ENCODE data around the gene PALM.

PALM gene

GRCh38 chr19:756821-757688, 48.3 kb downstream of the PALM start:
- peaks cover 5% of the 10 kb centered on the region for H3K4me1 ChIP-seq (ENCODE audit: control insufficient read depth, insufficient read depth, low read length, unreplicated experiment)
- no peak overlapping the region for H2AFZ ChIP-seq (ENCODE audit: low read length, unreplicated experiment)
- no peaks in the 10 kb centered on the region for H3K36me3 ChIP-seq (ENCODE audit: insufficient read depth, low read length)
- no peak overlapping the region for H3K27ac ChIP-seq (ENCODE audit: low read depth, low read length)
- no peaks in the 10 kb centered on the region for H3K27me3 ChIP-seq (ENCODE audit: insufficient read depth, low read length)
- no peak overlapping the region for H3K4me3 ChIP-seq (ENCODE audit: low read depth, low read length)
- no peaks in the 10 kb centered on the region for H3K79me2 ChIP-seq (ENCODE audit: control insufficient read depth, insufficient read depth, low read length, unreplicated experiment)

GRCh38 chr19:757811-758668, 49.3 kb downstream of the PALM start:
- no peaks in the 10 kb centered on the region for H3K4me1 ChIP-seq (ENCODE audit: control insufficient read depth, insufficient read depth, low read length, unreplicated experiment)
- H3K36me3 ChIP-seq (ENCODE audit: insufficient read depth, low read length), result no peaks in the 10 kb centered on the region
- no peaks in the 10 kb centered on the region for H3K27me3 ChIP-seq (ENCODE audit: insufficient read depth, low read length)
- no peak overlapping the region for H2AFZ ChIP-seq (ENCODE audit: low read length, unreplicated experiment)
- no peaks in the 10 kb centered on the region for H3K79me2 ChIP-seq (ENCODE audit: control insufficient read depth, insufficient read depth, low read length, unreplicated experiment)
- no peak overlapping the region for H3K27ac ChIP-seq (ENCODE audit: low read depth, low read length)
- no peak overlapping the region for H3K4me3 ChIP-seq (ENCODE audit: low read depth, low read length)

- H3K79me2 ChIP-seq (ENCODE audit: control insufficient read depth, insufficient read depth, low read length, unreplicated experiment), result no peaks in the 10 kb centered on the region
- H2AFZ ChIP-seq (ENCODE audit: low read length, unreplicated experiment), result no peak overlapping the region
- no peak overlapping the region for H3K4me3 ChIP-seq (ENCODE audit: low read depth, low read length)
- H3K27ac ChIP-seq (ENCODE audit: low read depth, low read length), result no peak overlapping the region
- H3K36me3 ChIP-seq (ENCODE audit: insufficient read depth, low read length), result no peaks in the 10 kb centered on the region
- H3K4me1 ChIP-seq (ENCODE audit: control insufficient read depth, insufficient read depth, low read length, unreplicated experiment), result no peaks in the 10 kb centered on the region
- no peaks in the 10 kb centered on the region for H3K27me3 ChIP-seq (ENCODE audit: insufficient read depth, low read length)
These were observed 54.4 kb downstream of the PALM start for GRCh38 chr19:763181-763580.

- Histone ChIP-seq H3K27me3 (ENCODE audit: insufficient read depth, low read length) (no peaks in the 10 kb centered on the region), H3K79me2 (ENCODE audit: control insufficient read depth, insufficient read depth, low read length, unreplicated experiment) (no peaks in the 10 kb centered on the region), H3K4me1 (ENCODE audit: control insufficient read depth, insufficient read depth, low read length, unreplicated experiment) (no peaks in the 10 kb centered on the region), H3K36me3 (ENCODE audit: insufficient read depth, low read length) (no peaks in the 10 kb centered on the region), H3K27ac (ENCODE audit: low read depth, low read length) (no peak overlapping the region), H3K4me3 (ENCODE audit: low read depth, low read length) (no peak overlapping the region), H2AFZ (ENCODE audit: low read length, unreplicated experiment) (no peak overlapping the region)
These were observed 55.1 kb downstream of the PALM start for GRCh38 chr19:763869-764268.

- H3K36me3 ChIP-seq (ENCODE audit: insufficient read depth, low read length), result no peaks in the 10 kb centered on the region
- H3K79me2 ChIP-seq (ENCODE audit: control insufficient read depth, insufficient read depth, low read length, unreplicated experiment), result no peaks in the 10 kb centered on the region
- H3K4me1 ChIP-seq (ENCODE audit: control insufficient read depth, insufficient read depth, low read length, unreplicated experiment), result no peaks in the 10 kb centered on the region
- no peaks in the 10 kb centered on the region for H3K27me3 ChIP-seq (ENCODE audit: insufficient read depth, low read length)
- no peak overlapping the region for H2AFZ ChIP-seq (ENCODE audit: low read length, unreplicated experiment)
- H3K27ac ChIP-seq (ENCODE audit: low read depth, low read length), result no peak overlapping the region
- H3K4me3 ChIP-seq (ENCODE audit: low read depth, low read length), result no peak overlapping the region
These were observed 55.6 kb downstream of the PALM start for GRCh38 chr19:764301-764700.

- Histone ChIP-seq H2AFZ (ENCODE audit: low read length, unreplicated experiment) (no peak overlapping the region), H3K4me3 (ENCODE audit: low read depth, low read length) (no peak overlapping the region), H3K36me3 (ENCODE audit: insufficient read depth, low read length) (no peaks in the 10 kb centered on the region), H3K27me3 (ENCODE audit: insufficient read depth, low read length) (no peaks in the 10 kb centered on the region), H3K27ac (ENCODE audit: low read depth, low read length) (no peak overlapping the region), H3K79me2 (ENCODE audit: control insufficient read depth, insufficient read depth, low read length, unreplicated experiment) (no peaks in the 10 kb centered on the region), H3K4me1 (ENCODE audit: control insufficient read depth, insufficient read depth, low read length, unreplicated experiment) (no peaks in the 10 kb centered on the region)
These were observed 56.5 kb downstream of the PALM start for GRCh38 chr19:765179-765738.

- Histone ChIP-seq H3K79me2 (ENCODE audit: control insufficient read depth, insufficient read depth, low read length, unreplicated experiment) (no peaks in the 10 kb centered on the region), H3K4me1 (ENCODE audit: control insufficient read depth, insufficient read depth, low read length, unreplicated experiment) (no peaks in the 10 kb centered on the region), H2AFZ (ENCODE audit: low read length, unreplicated experiment) (no peak overlapping the region)
These were observed 59.7 kb downstream of the PALM start for GRCh38 chr19:768424-768823.

GRCh38 chr19:769616-770015, 60.9 kb downstream of the PALM start:
- Histone ChIP-seq H2AFZ (ENCODE audit: low read length, unreplicated experiment) (no peak overlapping the region), H3K27me3 (ENCODE audit: insufficient read depth, low read length) (no peaks in the 10 kb centered on the region), H3K4me1 (ENCODE audit: control insufficient read depth, insufficient read depth, low read length, unreplicated experiment) (no peaks in the 10 kb centered on the region), H3K27ac (ENCODE audit: low read depth, low read length) (no peak overlapping the region), H3K36me3 (ENCODE audit: insufficient read depth, low read length) (no peaks in the 10 kb centered on the region), H3K79me2 (ENCODE audit: control insufficient read depth, insufficient read depth, low read length, unreplicated experiment) (no peaks in the 10 kb centered on the region), H3K4me3 (ENCODE audit: low read depth, low read length) (no peak overlapping the region)

More at GRCh38 chr19:768424-768823, 59.7 kb downstream of the PALM start:
- Histone ChIP-seq H3K27me3 (ENCODE audit: insufficient read depth, low read length) (no peaks in the 10 kb centered on the region), H3K36me3 (ENCODE audit: insufficient read depth, low read length) (no peaks in the 10 kb centered on the region), H3K27ac (ENCODE audit: low read depth, low read length) (no peak overlapping the region), H3K4me3 (ENCODE audit: low read depth, low read length) (no peak overlapping the region)

GRCh38 chr19:771332-771785, 62.6 kb downstream of the PALM start:
- no peak overlapping the region for H2AFZ ChIP-seq (ENCODE audit: low read length, unreplicated experiment)
- H3K4me1 ChIP-seq (ENCODE audit: control insufficient read depth, insufficient read depth, low read length, unreplicated experiment), result no peaks in the 10 kb centered on the region
- no peaks in the 10 kb centered on the region for H3K79me2 ChIP-seq (ENCODE audit: control insufficient read depth, insufficient read depth, low read length, unreplicated experiment)
- no peaks in the 10 kb centered on the region for H3K36me3 ChIP-seq (ENCODE audit: insufficient read depth, low read length)
- no peak overlapping the region for H3K4me3 ChIP-seq (ENCODE audit: low read depth, low read length)
- H3K27me3 ChIP-seq (ENCODE audit: insufficient read depth, low read length), result no peaks in the 10 kb centered on the region
- no peak overlapping the region for H3K27ac ChIP-seq (ENCODE audit: low read depth, low read length)

GRCh38 chr19:772063-772462, 63.3 kb downstream of the PALM start:
- Histone ChIP-seq H3K4me3 (ENCODE audit: low read depth, low read length) (no peak overlapping the region), H2AFZ (ENCODE audit: low read length, unreplicated experiment) (no peak overlapping the region), H3K36me3 (ENCODE audit: insufficient read depth, low read length) (no peaks in the 10 kb centered on the region), H3K4me1 (ENCODE audit: control insufficient read depth, insufficient read depth, low read length, unreplicated experiment) (no peaks in the 10 kb centered on the region), H3K27ac (ENCODE audit: low read depth, low read length) (no peak overlapping the region), H3K27me3 (ENCODE audit: insufficient read depth, low read length) (no peaks in the 10 kb centered on the region), H3K79me2 (ENCODE audit: control insufficient read depth, insufficient read depth, low read length, unreplicated experiment) (no peaks in the 10 kb centered on the region)
